ENCODE results near the gene AGAP3. TPM values are rescaled to one million over a fixed set of nuclear protein-coding genes. Genes with fewer than 3 reads are reported as not detected.

AGAP3 gene
- total and polyA plus RNA-seq, 4 donors = 75.9 to 194 (median 110) TPM

DNA sequence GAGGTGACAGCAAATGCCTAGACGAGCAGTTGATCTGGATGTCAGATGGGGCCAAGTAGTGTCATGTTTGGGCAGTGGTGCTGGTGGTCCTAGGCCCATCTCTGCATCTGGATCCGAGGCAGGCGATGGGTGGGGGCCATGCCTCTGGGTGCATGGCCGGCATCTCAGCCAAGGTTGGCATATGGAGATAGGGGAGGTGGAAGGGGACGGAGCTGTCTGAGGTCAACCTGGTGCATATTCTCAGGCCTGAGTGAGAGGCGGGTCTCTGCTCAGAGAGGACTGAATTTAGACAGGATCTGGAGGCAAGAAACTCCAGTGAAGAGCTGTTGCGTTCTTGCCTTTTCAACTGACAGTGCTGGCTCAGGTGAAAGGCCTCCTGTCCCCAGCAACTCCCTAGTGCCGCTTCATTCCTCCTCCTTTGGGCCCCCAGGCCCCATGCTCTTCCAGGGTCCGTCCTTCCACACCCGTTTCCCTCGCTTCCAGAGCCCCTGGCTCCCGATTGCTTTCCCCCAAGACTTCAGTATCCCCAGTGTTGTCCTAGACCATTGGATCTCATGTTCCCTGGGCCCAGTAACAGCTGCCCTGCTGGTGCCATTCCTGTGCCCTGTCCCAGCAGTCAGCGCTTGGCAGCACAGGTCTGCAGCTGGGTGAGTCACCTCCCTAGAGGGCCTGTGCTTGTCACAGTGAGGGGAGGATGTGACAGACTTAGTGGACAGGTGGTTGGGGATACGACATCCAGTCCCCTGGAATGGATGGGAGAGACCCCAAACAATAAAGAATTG is 48.7 kb downstream of the AGAP3 start:
- no peak overlapping the region for H3K4me3 ChIP-seq
- WGBS, 2 donors = 96 to 97% methylated on average over 14 of the region's 14 CpGs
- peak in 1 of 3 donors; percentile 7 for DNase-seq
- no peak for ATAC-seq (ENCODE audit: insufficient read depth, low FRiP score)
- H3K36me3 ChIP-seq (ENCODE audit: control insufficient read depth in 4 of 4, insufficient read depth in 4 of 4, low read length in 4 of 4) = peaks cover 0 to 87% (median 25%) of the 10 kb centered on the region in 4 donors
- no peaks in the 10 kb centered on the region for H3K27me3 ChIP-seq (ENCODE audit: control insufficient read depth in 3 of 3, insufficient read depth in 3 of 3, low read length in 2 of 3)
- H3K9ac ChIP-seq (ENCODE audit: insufficient read depth in 1 of 2, low read length in 2 of 2) = no peak overlapping the region
- peaks cover 0 to 2% (median 0%) of the 10 kb centered on the region in 4 donors for H3K9me3 ChIP-seq (ENCODE audit: control insufficient read depth in 4 of 4, insufficient read depth in 3 of 4, low read length in 3 of 4)
- TF ChIP-seq, protein P1, sequence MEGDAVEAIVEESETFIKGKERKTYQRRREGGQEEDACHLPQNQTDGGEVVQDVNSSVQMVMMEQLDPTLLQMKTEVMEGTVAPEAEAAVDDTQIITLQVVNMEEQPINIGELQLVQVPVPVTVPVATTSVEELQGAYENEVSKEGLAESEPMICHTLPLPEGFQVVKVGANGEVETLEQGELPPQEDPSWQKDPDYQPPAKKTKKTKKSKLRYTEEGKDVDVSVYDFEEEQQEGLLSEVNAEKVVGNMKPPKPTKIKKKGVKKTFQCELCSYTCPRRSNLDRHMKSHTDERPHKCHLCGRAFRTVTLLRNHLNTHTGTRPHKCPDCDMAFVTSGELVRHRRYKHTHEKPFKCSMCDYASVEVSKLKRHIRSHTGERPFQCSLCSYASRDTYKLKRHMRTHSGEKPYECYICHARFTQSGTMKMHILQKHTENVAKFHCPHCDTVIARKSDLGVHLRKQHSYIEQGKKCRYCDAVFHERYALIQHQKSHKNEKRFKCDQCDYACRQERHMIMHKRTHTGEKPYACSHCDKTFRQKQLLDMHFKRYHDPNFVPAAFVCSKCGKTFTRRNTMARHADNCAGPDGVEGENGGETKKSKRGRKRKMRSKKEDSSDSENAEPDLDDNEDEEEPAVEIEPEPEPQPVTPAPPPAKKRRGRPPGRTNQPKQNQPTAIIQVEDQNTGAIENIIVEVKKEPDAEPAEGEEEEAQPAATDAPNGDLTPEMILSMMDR (IDR thresholded peaks at IDR 0.05; ENCODE audit: control extremely low read depth, extremely low read depth) = no peak
- peaks cover 0 to 14% (median 0%) of the 10 kb centered on the region in 5 donors for H3K4me1 ChIP-seq (ENCODE audit: control insufficient read depth in 5 of 5, insufficient read depth in 5 of 5, low read length in 5 of 5)
- H3K27ac ChIP-seq (ENCODE audit: low read depth in 1 of 2, low read length in 1 of 2) = no peak overlapping the region

DNA sequence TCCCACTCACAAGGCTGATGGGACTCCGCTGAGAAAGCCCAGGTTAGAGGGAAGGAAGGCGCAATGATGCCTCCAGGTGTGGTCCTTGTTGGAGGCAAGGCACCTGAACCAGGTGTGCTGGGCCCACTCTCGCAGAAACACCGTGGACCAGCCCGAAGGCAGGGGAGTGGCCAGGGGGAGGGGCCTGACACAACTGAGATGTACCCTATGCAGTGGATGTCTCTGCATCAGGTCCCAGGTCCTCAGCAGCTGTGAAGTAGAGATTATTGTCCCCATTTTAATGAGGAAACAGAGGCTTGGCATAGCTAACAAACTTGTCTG is 49.2 kb downstream of the AGAP3 start:
- Histone ChIP-seq H3K36me3 (ENCODE audit: control insufficient read depth in 4 of 4, insufficient read depth in 4 of 4, low read length in 4 of 4) (peaks cover 0 to 82% (median 22%) of the 10 kb centered on the region in 4 donors), H3K4me1 (ENCODE audit: control insufficient read depth in 5 of 5, insufficient read depth in 5 of 5, low read length in 5 of 5) (peaks cover 0 to 14% (median 0%) of the 10 kb centered on the region in 5 donors), H3K9me3 (ENCODE audit: control insufficient read depth in 4 of 4, insufficient read depth in 3 of 4, low read length in 3 of 4) (peaks cover 0 to 2% (median 0%) of the 10 kb centered on the region in 4 donors), H3K27ac (ENCODE audit: low read depth in 1 of 2, low read length in 1 of 2) (no peak overlapping the region), H3K4me3 (no peak overlapping the region), H3K9ac (ENCODE audit: insufficient read depth in 1 of 2, low read length in 2 of 2) (no peak overlapping the region), H3K27me3 (ENCODE audit: control insufficient read depth in 3 of 3, insufficient read depth in 3 of 3, low read length in 2 of 3) (no peaks in the 10 kb centered on the region)
- DNase-seq (no peak), ATAC-seq (ENCODE audit: insufficient read depth, low FRiP score) (no peak)
- 92 to 94% methylated on average over 5 of the region's 5 CpGs for WGBS, 2 donors
- TF ChIP-seq, protein P1 (IDR thresholded peaks at IDR 0.05; ENCODE audit: control extremely low read depth, extremely low read depth) = no peak

DNA sequence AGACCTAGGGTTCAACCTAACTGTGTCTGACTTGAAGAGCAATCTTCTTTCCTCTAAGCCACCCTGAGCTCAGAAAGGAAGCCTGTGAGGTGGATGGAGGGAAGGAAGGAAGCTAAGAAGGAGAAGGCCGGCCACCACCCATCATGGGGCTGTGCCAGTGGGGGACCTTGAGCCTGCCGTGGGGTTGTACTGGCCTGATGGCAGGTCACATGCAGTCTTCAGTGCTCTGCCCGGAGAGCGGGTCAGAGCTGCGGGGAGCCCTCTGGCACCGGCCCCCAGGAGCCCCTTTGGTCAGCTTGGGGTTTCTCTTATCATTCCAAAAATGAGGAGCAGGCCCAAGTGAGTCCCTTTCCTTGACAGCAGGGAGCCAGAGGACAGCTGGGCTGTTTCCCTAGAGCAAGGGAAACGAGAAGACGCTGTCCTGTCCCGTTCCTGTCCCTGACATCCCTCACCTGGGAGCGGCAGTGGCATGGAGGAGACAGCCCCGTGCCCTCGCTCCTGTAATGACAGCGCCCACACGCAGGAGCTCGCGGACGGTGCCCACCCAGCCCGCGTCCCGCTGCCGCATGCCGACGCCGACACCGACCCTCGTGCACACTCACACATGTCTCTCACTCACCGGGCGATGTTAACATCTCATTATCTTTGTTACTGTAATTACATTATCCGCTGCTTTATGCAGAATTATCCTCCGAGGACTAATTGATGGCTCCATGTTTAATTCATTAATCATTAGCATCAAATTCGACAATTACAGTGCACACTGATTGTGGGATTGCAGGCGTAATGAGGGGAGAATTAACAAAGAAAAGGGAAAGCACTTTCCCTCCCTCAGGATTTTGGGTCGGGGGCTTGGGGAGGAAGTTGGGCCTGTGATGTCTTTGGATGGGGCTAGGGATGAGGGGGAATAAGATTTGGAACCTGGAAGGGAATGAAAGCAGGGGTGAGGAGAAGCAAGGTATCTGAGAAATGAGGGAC is 49.9 kb downstream of the AGAP3 start:
- Histone ChIP-seq H3K4me3 (no peak overlapping the region), H3K27me3 (ENCODE audit: control insufficient read depth in 3 of 3, insufficient read depth in 3 of 3, low read length in 2 of 3) (no peaks in the 10 kb centered on the region), H3K9ac (ENCODE audit: insufficient read depth in 1 of 2, low read length in 2 of 2) (no peak overlapping the region), H3K9me3 (ENCODE audit: control insufficient read depth in 4 of 4, insufficient read depth in 3 of 4, low read length in 3 of 4) (peaks cover 0 to 2% (median 0%) of the 10 kb centered on the region in 4 donors), H3K36me3 (ENCODE audit: control insufficient read depth in 4 of 4, insufficient read depth in 4 of 4, low read length in 4 of 4) (peaks cover 0 to 81% (median 24%) of the 10 kb centered on the region in 4 donors), H3K27ac (ENCODE audit: low read depth in 1 of 2, low read length in 1 of 2) (no peak overlapping the region), H3K4me1 (ENCODE audit: control insufficient read depth in 5 of 5, insufficient read depth in 5 of 5, low read length in 5 of 5) (peaks cover 0 to 13% (median 0%) of the 10 kb centered on the region in 5 donors)
- TF ChIP-seq, protein P1 (IDR thresholded peaks at IDR 0.05; ENCODE audit: control extremely low read depth, extremely low read depth) = no peak
- DNase-seq = peak in 1 of 3 donors; percentile 7
- WGBS, 2 donors = 95 to 97% methylated on average over 33 of the region's 33 CpGs
- no peak for ATAC-seq (ENCODE audit: insufficient read depth, low FRiP score)
